HFF-Myc (cell line): ENCODE data around the gene KCNS3.

ENCODE experiments used
- DNase-seq: peaks from one replicate; pipeline ENCODE4 v3.0.0-alpha.2; 2011; ENCODE audit warnings: low read depth; ENCODE audit errors: extremely low read depth
- H3K4me3 ChIP-seq: replicated peaks from 2 replicates; pipeline ENCODE4 v1.5.1; 2011; ENCODE audit warnings: low read depth, mild to moderate bottlenecking, control low read depth, low read length
- CTCF ChIP-seq: IDR thresholded peaks from 2 replicates; pipeline ENCODE4 v1.5.1; 2012; ENCODE audit warnings: mild to moderate bottlenecking, low read depth, low read length, control low read depth; ENCODE audit errors: missing control alignments

The KCNS3 gene

GRCh38 chr2:17857021-17857420 is 21.4 kb upstream of the KCNS3 start:
- no peak for DNase-seq
- no peak for TF ChIP-seq CTCF

GRCh38 chr2:17858064-17858463 is 20.4 kb upstream of the KCNS3 start:
- no peak for TF ChIP-seq CTCF
- DNase-seq, result no peak

More at GRCh38 chr2:17857021-17857420, 21.4 kb upstream of the KCNS3 start:
- no peak overlapping the region for H3K4me3 ChIP-seq

GRCh38 chr2:17863539-17863938 is 14.9 kb upstream of the KCNS3 start:
- no peak overlapping the region for H3K4me3 ChIP-seq
- no peak for DNase-seq
- no peak for TF ChIP-seq CTCF

More at GRCh38 chr2:17858064-17858463, 20.4 kb upstream of the KCNS3 start:
- no peak overlapping the region for H3K4me3 ChIP-seq

- DNase-seq, result no peak
- no peak for TF ChIP-seq CTCF
- no peak overlapping the region for H3K4me3 ChIP-seq
Measured at GRCh38 chr2:17864676-17865075, 13.8 kb upstream of the KCNS3 start.

GRCh38 chr2:17867133-17867532 is 11.3 kb upstream of the KCNS3 start:
- TF ChIP-seq CTCF, result no peak
- no peak for DNase-seq
- H3K4me3 ChIP-seq, result no peak overlapping the region

GRCh38 chr2:17869128-17869527 is 9.3 kb upstream of the KCNS3 start:
- DNase-seq, result no peak
- H3K4me3 ChIP-seq, result no peak overlapping the region
- no peak for TF ChIP-seq CTCF

GRCh38 chr2:17871639-17872038 is 6.8 kb upstream of the KCNS3 start:
- TF ChIP-seq CTCF, result no peak
- H3K4me3 ChIP-seq, result no peak overlapping the region
- DNase-seq, result no peak
